ENCODE results near the gene SYS1.

The SYS1 gene

GRCh38 chr20:45416917-45417316 lies 54.0 kb downstream of the SYS1 start:
- Histone ChIP-seq H3K4me3 (ENCODE audit: low read depth, low read length) (peak overlapping the region; percentile 97), H3K36me3 (ENCODE audit: insufficient read depth, low read length) (peaks cover 18% of the 10 kb centered on the region), H2AFZ (ENCODE audit: low read length, unreplicated experiment) (no peak overlapping the region), H3K79me2 (ENCODE audit: control insufficient read depth, insufficient read depth, low read length, unreplicated experiment) (peaks cover 21% of the 10 kb centered on the region), H3K4me1 (ENCODE audit: control insufficient read depth, insufficient read depth, low read length, unreplicated experiment) (peaks cover 25% of the 10 kb centered on the region), H3K27me3 (ENCODE audit: insufficient read depth, low read length) (no peaks in the 10 kb centered on the region), H3K27ac (ENCODE audit: low read depth, low read length) (peak overlapping the region; percentile 67; the same call in 1 of the 2 replicates)
